Karpas-422 (cell line): ENCODE measurements around the gene CSTB. TPM values are rescaled to one million over a fixed set of nuclear protein-coding genes. Genes with fewer than 3 reads are reported as not detected.

Source experiments
- DNase-seq: peaks from one replicate; pipeline ENCODE4 v3.0.0-alpha.2; 2015
- H2AFZ ChIP-seq: fragments of 200-600 bp; sonication (generic); 2 replicates; pipeline ENCODE4 v1.6.1; 2014; ENCODE audit warnings: antibody characterized with exemption, low read length, mixed read lengths
- H3K27ac ChIP-seq: fragments of 200-600 bp; sonication (generic); 2 replicates; pipeline ENCODE4 v1.5.1; 2014; ENCODE audit warnings: mild to moderate bottlenecking, low read length, moderate library complexity
- H3K27me3 ChIP-seq: fragments of 200-600 bp; sonication (generic); 2 replicates; pipeline ENCODE4 v1.6.1; 2014; ENCODE audit warnings: low read length, mixed read lengths
- H3K36me3 ChIP-seq: fragments of 200-600 bp; sonication (generic); 2 replicates; pipeline ENCODE4 v1.6.1; 2014; ENCODE audit warnings: low read length, mixed read lengths; ENCODE audit not compliant: insufficient read depth
- H3K4me1 ChIP-seq: fragments of 200-600 bp; sonication (generic); 2 replicates; pipeline ENCODE4 v1.6.1; 2014; ENCODE audit warnings: mild to moderate bottlenecking, low read length, mixed read lengths
- H3K4me2 ChIP-seq: fragments of 200-600 bp; sonication (generic); 2 replicates; pipeline ENCODE4 v1.6.1; 2014; ENCODE audit warnings: low read length, low read depth, mild to moderate bottlenecking; ENCODE audit not compliant: poor library complexity, severe bottlenecking
- H3K4me3 ChIP-seq: fragments of 200-600 bp; sonication (generic); 2 replicates; pipeline ENCODE4 v1.5.1; 2014; ENCODE audit warnings: mild to moderate bottlenecking, antibody characterized with exemption, low read length, mixed read lengths
- H3K79me2 ChIP-seq: fragments of 200-600 bp; sonication (generic); 2 replicates; pipeline ENCODE4 v1.6.1; 2014; ENCODE audit warnings: mild to moderate bottlenecking, low read length, mixed read lengths
- H3K9ac ChIP-seq: fragments of 200-600 bp; sonication (generic); 2 replicates; pipeline ENCODE4 v1.6.0; 2014; ENCODE audit warnings: low read length
- H3K9me2 ChIP-seq: fragments of 200-600 bp; sonication (generic), shearing (Covaris generic); replicated peaks from 2 replicates; pipeline ENCODE4 v1.6.0; 2014; ENCODE audit warnings: mild to moderate bottlenecking, low read length, moderate library complexity; ENCODE audit not compliant: insufficient read depth
- H3K9me3 ChIP-seq: fragments of 300-700, 200-600 bp; sonication (generic); 2 replicates; pipeline ENCODE4 v1.6.1; 2014; ENCODE audit warnings: low read length, mixed read lengths
- H4K20me1 ChIP-seq: fragments of 200-600 bp; sonication (generic); 2 replicates; pipeline ENCODE4 v1.6.1; 2014; ENCODE audit warnings: mild to moderate bottlenecking, antibody characterized with exemption, low read length, low read depth; ENCODE audit not compliant: insufficient read depth
- total RNA-seq: library from RNA; depleted of rRNA; stranded (reverse); fragments of >200 nt; shearing (Covaris generic); gene quantifications from 2 replicates; pipeline ENCODE4 v1.2.3, GENCODE V29; 2014; ENCODE audit warnings: low replicate concordance

Gene CSTB
- total RNA-seq, 1 experiment from 2014 or later = 28.0 TPM

DNA sequence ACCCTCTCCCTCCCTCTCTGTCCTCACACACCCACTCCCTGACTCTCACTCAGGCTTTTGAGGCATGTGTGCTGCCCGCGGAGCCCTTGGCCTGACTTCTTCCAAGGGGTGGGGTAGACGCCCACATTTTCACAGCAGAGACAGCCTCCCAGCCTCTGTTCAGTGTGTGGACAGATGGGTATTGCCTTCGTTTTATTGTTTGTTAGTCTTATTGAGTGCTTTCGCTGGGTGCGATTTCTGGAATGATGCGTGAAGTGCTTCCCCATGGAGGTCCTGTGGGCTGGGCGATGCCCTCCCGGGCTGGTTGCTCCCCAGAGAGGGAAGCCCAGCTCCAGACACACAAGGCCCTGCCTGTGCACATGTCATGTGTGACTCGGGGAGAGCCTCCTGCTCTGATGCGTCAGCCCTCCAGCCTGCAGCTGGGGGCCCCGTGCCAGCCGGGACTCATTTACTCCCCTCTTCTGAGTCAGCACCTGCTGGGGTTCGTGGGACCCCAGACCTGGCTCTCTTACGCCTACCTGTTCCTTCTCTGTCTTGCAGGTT is 42.5 kb downstream of the CSTB start:
- Histone ChIP-seq H3K27ac (no peak overlapping the region), H3K36me3 (no peaks in the 10 kb centered on the region), H3K4me1 (peaks cover 8% of the 10 kb centered on the region), H4K20me1 (no peaks in the 10 kb centered on the region), H3K4me3 (no peak overlapping the region), H3K9me3 (no peaks in the 10 kb centered on the region), H3K4me2 (no peak overlapping the region), H3K9me2 (no peaks in the 10 kb centered on the region), H3K27me3 (no peaks in the 10 kb centered on the region), H2AFZ (no peak overlapping the region), H3K9ac (no peak overlapping the region), H3K79me2 (peaks cover 53% of the 10 kb centered on the region)
- DNase-seq = no peak

DNA sequence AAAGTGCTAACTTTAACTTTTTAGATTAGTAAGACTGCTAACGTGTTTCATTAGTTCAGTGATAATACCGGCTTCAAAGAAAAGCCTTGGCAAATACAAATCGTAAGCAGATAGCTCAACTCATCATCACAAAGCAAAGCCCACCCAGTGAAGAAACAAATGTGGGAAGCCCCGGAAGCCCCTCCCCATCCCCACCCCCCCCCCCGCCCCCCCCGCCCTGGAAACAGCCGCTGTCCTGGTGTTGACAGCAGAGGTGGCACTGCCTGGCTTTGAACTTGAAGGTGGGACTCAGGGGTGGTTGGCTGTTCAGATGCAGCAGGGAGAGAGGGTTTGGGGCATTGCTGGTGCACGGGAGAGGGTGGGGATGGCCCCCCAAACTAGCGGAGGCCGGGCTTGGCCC is 43.0 kb downstream of the CSTB start:
- Histone ChIP-seq H2AFZ (no peak overlapping the region), H3K79me2 (peaks cover 59% of the 10 kb centered on the region), H3K27me3 (no peaks in the 10 kb centered on the region), H3K4me3 (no peak overlapping the region), H3K27ac (no peak overlapping the region), H4K20me1 (no peaks in the 10 kb centered on the region), H3K9ac (no peak overlapping the region), H3K4me2 (no peak overlapping the region), H3K9me2 (no peaks in the 10 kb centered on the region), H3K4me1 (peaks cover 13% of the 10 kb centered on the region), H3K9me3 (no peaks in the 10 kb centered on the region), H3K36me3 (no peaks in the 10 kb centered on the region)
- no peak for DNase-seq

DNA sequence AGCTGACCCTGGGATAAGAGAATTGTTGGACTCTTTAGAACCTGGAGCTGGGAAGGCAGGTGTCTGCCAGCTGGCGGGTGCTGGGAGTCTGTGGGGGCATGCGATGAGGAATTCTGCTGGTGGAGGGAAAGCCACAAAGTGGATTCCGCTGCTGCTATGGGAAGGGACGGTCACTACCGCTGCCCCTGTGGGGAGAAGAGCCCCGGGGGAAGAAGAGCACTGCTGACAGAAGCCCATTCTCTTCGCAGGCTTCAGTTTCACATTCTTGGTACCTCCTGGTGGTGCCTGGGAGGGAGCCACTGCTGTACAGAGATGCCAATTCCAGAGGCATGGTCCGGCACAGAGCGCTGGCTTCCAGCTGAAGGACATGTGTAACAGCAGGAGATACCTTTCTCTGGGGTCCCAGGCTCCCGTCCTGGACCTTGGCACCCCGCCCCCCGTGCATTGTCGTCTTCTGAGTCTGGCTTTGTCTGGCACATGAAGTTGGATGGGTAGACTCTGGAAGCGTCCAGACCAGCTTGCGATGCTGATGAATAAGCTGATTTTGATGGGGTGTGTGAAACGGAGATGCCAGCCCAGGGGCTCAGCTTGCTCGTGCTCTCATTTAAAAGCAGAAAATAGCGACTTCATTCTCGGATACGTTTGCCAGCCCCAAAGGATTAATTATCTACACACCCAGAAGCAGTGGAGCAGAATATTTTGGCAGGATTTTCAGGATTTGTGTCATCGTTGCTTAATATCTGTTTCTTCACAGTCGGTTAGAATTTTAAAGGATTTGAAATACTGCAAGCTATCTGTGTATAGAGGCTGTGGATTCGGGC is 44.0 kb downstream of the CSTB start:
- H3K9me3 ChIP-seq = no peaks in the 10 kb centered on the region
- H3K27me3 ChIP-seq = no peaks in the 10 kb centered on the region
- H3K4me2 ChIP-seq = no peak overlapping the region
- no peak for DNase-seq
- H4K20me1 ChIP-seq = no peaks in the 10 kb centered on the region
- no peak overlapping the region for H2AFZ ChIP-seq
- H3K36me3 ChIP-seq = no peaks in the 10 kb centered on the region
- H3K9ac ChIP-seq = no peak overlapping the region
- no peak overlapping the region for H3K27ac ChIP-seq
- H3K79me2 ChIP-seq = peaks cover 68% of the 10 kb centered on the region
- no peak overlapping the region for H3K4me3 ChIP-seq
- peaks cover 23% of the 10 kb centered on the region for H3K4me1 ChIP-seq
- no peaks in the 10 kb centered on the region for H3K9me2 ChIP-seq

DNA sequence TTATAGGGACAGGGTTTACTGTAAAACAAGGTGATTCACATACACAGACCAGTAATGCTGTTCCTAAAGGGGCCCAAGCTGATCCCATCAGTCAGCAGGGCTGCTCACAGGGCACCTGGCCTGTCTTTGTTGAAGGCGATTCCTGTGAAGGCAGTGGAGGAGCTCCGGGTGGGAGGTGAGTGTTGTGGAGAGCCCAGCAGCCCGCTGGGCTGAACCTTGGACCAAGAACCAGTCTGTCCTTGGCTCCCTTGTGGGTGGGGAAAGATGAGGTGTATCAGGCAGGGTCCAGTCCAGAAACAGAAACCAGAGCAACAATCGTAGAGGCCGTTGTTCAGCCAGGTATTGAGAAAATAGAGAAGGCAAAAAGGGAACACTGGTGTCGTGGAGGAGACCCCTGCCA is 44.6 kb downstream of the CSTB start:
- Histone ChIP-seq H3K9ac (no peak overlapping the region), H4K20me1 (no peaks in the 10 kb centered on the region), H3K79me2 (peaks cover 75% of the 10 kb centered on the region)

DNA sequence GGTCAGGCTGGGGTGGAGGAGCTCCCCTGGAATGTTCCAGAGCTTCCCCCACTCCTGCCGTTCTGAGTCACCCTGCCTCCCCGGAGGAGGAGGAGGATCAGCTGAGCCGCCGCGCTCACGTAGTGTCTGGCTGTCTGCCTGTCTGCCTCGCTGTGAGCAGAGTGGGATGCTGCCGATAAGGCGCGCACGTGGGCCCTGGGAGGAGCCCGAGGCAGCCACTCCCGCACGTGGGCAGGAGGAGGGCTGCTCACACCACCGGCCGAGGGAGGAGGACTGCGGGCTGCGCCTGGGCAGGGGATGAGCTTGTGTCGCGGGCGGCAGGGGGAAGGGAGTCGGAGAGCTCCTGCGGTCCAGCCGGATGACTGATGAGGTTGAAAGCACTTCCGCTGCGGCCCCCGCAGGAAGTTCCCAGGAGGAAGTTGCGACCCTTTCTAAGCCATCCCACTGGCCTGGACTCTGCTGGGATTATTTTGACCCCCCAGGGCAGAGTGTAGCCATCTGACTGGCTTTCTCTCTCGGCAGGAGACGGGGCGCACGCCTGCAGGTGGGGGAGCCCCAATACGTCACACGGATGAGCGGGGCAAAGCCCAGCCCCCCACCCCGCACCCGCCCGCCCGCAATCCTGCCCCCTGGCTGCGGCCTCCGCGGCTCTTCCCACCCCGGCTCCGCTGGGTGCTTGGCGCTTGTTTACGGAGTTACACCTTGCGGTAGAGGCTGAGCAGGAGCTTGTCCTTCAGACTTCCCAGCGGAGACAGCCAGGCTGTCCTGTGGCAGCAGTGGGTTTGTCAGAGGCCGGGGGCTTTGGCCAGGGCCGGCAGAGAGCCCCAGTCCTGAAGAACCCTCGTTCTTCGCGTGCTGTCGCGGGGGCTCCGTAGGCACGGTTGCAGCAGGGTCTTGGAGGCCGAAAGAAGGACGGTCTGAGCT is 47.4 kb downstream of the CSTB start:
- Histone ChIP-seq H3K9me3 (no peaks in the 10 kb centered on the region), H2AFZ (peak overlapping the region; percentile 42; the same call in 1 of the 2 replicates), H3K27me3 (no peaks in the 10 kb centered on the region), H4K20me1 (0 out of 2 replicates have a peak, but pooled peaks cover 1% of the 10 kb centered on the region), H3K9me2 (no peaks in the 10 kb centered on the region), H3K4me1 (peaks cover 49% of the 10 kb centered on the region), H3K9ac (peak overlapping the region; percentile 93), H3K27ac (peak overlapping the region; percentile 73), H3K4me2 (peak overlapping the region; percentile 94), H3K79me2 (peaks cover 77% of the 10 kb centered on the region), H3K4me3 (peak overlapping the region; percentile 90), H3K36me3 (peaks cover 4% of the 10 kb centered on the region; the same call in 1 of the 2 replicates)
- DNase-seq = peak; percentile 92

More for the DNA sequence above, 44.6 kb downstream of the CSTB start:
- Histone ChIP-seq H3K4me1 (peaks cover 26% of the 10 kb centered on the region), H3K9me3 (no peaks in the 10 kb centered on the region), H3K36me3 (no peaks in the 10 kb centered on the region), H3K4me3 (no peak overlapping the region), H3K27me3 (no peaks in the 10 kb centered on the region), H3K9me2 (no peaks in the 10 kb centered on the region), H2AFZ (no peak overlapping the region), H3K4me2 (no peak overlapping the region), H3K27ac (no peak overlapping the region)
- DNase-seq = no peak

DNA sequence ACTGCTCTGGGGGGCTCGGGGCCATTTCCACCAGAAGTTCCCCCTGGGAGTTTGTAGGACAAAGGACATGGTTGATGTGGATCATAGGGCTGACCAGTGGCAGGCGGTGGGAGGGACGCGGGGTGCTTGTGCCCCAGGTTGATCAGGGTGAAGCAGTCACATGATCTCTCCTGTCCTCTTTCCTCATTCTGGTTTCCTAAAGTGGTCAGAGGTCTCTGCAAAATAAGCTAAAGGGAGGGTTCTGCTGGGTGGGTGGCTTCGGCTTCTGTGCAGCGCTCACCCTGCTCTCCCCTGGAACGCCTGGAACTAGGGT is 48.0 kb downstream of the CSTB start:
- Histone ChIP-seq H3K4me2 (peak overlapping the region; percentile 94), H3K4me1 (peaks cover 56% of the 10 kb centered on the region), H3K27me3 (no peaks in the 10 kb centered on the region), H3K9me3 (no peaks in the 10 kb centered on the region), H4K20me1 (0 out of 2 replicates have a peak, but pooled peaks cover 5% of the 10 kb centered on the region), H2AFZ (peak overlapping the region; percentile 42; the same call in 1 of the 2 replicates), H3K4me3 (peak overlapping the region; percentile 90), H3K9me2 (no peaks in the 10 kb centered on the region), H3K9ac (peak overlapping the region; percentile 93), H3K79me2 (peaks cover 76% of the 10 kb centered on the region), H3K27ac (peak overlapping the region; percentile 73), H3K36me3 (peaks cover 8% of the 10 kb centered on the region; the same call in 1 of the 2 replicates)
- peak; percentile 49 for DNase-seq

DNA sequence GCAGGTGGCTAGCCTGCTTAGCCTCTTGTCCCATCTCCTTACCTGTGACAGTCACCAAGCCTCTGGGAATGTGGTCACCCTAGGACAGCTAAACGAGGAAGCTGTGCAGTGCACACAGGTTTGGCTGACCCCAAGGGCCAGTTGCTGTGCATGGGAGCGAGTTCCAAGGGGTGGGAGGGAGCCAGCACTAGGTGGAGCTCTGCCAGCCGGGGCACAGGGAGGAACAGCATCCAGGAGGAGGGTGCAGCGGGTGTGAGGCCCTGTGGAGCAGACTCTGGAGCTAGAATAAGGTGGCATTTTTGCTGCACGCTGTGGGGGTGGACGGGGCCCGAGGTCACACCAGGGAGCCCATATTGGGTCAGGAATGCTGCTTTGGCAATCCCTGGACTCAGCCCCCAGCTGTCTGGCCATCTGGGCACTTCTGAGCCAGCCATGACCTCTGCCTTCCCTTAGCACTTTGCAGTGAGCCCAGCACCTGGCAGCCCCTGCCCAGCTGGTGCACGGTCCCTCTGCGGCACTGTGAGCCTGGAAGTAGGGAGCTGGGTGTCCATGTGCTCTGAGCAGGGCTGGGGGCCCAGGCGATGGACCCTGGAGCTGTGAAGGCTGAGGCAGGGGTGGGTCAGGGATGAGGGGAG is 48.5 kb downstream of the CSTB start:
- peak overlapping the region; percentile 73 for H3K27ac ChIP-seq
- H3K4me3 ChIP-seq = peak overlapping the region; percentile 90
- 0 out of 2 replicates have a peak, but pooled peaks cover 5% of the 10 kb centered on the region for H4K20me1 ChIP-seq

More for the DNA sequence above, 48.5 kb downstream of the CSTB start:
- peaks cover 8% of the 10 kb centered on the region; the same call in 1 of the 2 replicates for H3K36me3 ChIP-seq
- H3K79me2 ChIP-seq = peaks cover 77% of the 10 kb centered on the region
- no peaks in the 10 kb centered on the region for H3K9me2 ChIP-seq
- no peaks in the 10 kb centered on the region for H3K27me3 ChIP-seq
- H3K9me3 ChIP-seq = no peaks in the 10 kb centered on the region
- peak overlapping the region; percentile 93 for H3K9ac ChIP-seq
- DNase-seq = no peak
- H2AFZ ChIP-seq = no peak overlapping the region
- peak overlapping the region; percentile 94 for H3K4me2 ChIP-seq
- H3K4me1 ChIP-seq = peaks cover 56% of the 10 kb centered on the region
